ENCODE measurements around the gene MAPRE3. TPM values are rescaled to one million over a fixed set of nuclear protein-coding genes. Genes with fewer than 3 reads are reported as not detected.

MAPRE3 gene
- total RNA-seq, 1 experiment from 2014 or later = 4.9 TPM

DNA sequence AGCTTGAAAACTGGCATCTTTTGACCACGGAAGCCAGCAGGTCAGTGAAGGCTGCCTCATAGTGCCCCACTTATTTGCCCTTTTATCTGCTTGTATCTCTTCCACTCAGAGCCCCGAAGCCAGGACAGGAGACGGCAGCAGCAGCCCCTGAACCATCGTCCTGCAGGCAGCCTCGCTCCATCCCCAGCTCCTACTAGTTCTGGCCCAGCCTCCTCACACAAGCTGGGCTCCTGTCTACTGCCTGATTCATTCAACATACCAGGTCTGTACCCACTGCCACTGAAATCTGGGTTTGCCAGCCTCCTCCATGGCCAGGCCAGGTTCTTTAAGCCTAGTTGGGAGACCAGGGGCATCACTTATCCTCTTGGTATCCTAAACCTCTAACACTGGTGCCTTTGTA is 96.9 kb downstream of the MAPRE3 start:
- CTCF ChIA-PET = interaction anchor here (0.9 kb wide), 1 partner anchor 16 kb away, joined by 3 read pairs; the partner anchor contains the start of gene AGBL5
- POLR2A ChIA-PET = no interaction called here
- Mint-ChIP-seq H3K9me3 (ENCODE audit: unreplicated experiment) (no peaks in the 10 kb centered on the region), H3K27ac (ENCODE audit: unreplicated experiment) (no peak overlapping the region), H3K36me3 (ENCODE audit: insufficient read depth, unreplicated experiment) (peaks cover 58% of the 10 kb centered on the region), H3K4me1 (ENCODE audit: low read depth, unreplicated experiment) (peaks cover 9% of the 10 kb centered on the region), H3K4me3 (ENCODE audit: unreplicated experiment) (no peak overlapping the region), H3K27me3 (ENCODE audit: insufficient read depth, unreplicated experiment) (no peaks in the 10 kb centered on the region)
- intact Hi-C loops (cut with micrococcal nuclease; ENCODE audit: unreplicated experiment) = no loop called here
- BruUV-seq (replicated peaks) = no TSS peak
- Histone ChIP-seq H3K4me1 (no peaks in the 10 kb centered on the region), H3K27me3 (replicated peaks; ENCODE audit: control insufficient read depth, insufficient read depth, low read length) (no peaks in the 10 kb centered on the region), H3K36me3 (ENCODE audit: control insufficient read depth, insufficient read depth, low read length) (no peaks in the 10 kb centered on the region; the same call in 1 of the 2 replicates), H3K4me3 (ENCODE audit: low read depth, low read length) (no peak overlapping the region), H3K9me3 (no peaks in the 10 kb centered on the region)
- TF ChIP-seq, protein P1, sequence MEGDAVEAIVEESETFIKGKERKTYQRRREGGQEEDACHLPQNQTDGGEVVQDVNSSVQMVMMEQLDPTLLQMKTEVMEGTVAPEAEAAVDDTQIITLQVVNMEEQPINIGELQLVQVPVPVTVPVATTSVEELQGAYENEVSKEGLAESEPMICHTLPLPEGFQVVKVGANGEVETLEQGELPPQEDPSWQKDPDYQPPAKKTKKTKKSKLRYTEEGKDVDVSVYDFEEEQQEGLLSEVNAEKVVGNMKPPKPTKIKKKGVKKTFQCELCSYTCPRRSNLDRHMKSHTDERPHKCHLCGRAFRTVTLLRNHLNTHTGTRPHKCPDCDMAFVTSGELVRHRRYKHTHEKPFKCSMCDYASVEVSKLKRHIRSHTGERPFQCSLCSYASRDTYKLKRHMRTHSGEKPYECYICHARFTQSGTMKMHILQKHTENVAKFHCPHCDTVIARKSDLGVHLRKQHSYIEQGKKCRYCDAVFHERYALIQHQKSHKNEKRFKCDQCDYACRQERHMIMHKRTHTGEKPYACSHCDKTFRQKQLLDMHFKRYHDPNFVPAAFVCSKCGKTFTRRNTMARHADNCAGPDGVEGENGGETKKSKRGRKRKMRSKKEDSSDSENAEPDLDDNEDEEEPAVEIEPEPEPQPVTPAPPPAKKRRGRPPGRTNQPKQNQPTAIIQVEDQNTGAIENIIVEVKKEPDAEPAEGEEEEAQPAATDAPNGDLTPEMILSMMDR (IDR thresholded peaks at IDR 0.05; ENCODE audit: insufficient read depth in 1 of 2, low read depth in 1 of 2, low read length in 1 of 2, severe bottlenecking in 1 of 2, unreplicated experiment in 1 of 2) = no peak
- DNase-seq = no peak

DNA sequence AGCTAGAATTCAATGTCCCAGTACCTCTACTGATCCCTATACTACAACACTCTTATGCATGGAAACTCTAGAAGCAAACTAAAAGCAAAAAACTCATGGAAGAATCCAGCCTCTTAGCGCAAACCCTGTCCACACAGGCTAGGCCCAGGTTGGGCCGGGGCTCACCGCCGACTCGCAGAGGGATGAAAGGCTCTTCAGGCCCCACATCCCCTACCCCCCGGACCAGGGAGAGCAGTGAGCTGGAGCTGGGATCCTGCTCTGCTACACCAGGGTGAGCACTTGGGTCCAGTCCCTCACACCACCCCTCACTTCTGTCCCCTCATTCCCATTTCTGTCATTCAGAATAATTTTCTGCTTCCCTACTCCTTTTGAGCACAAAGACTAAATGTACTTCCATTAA is 99.0 kb downstream of the MAPRE3 start:
- Histone ChIP-seq H3K4me1 (no peaks in the 10 kb centered on the region), H3K9me3 (no peaks in the 10 kb centered on the region), H3K27me3 (replicated peaks; ENCODE audit: control insufficient read depth, insufficient read depth, low read length) (no peaks in the 10 kb centered on the region), H3K4me3 (ENCODE audit: low read depth, low read length) (no peak overlapping the region), H3K36me3 (ENCODE audit: control insufficient read depth, insufficient read depth, low read length) (no peaks in the 10 kb centered on the region; the same call in 1 of the 2 replicates)
- TF ChIP-seq, protein P1 (IDR thresholded peaks at IDR 0.05; ENCODE audit: insufficient read depth in 1 of 2, low read depth in 1 of 2, low read length in 1 of 2, severe bottlenecking in 1 of 2, unreplicated experiment in 1 of 2) = no peak
- ChIA-PET POLR2A (no interaction called here), CTCF (no interaction called here)
- intact Hi-C loops (cut with micrococcal nuclease; ENCODE audit: unreplicated experiment) = no loop called here
- H3K9me3 Mint-ChIP-seq (ENCODE audit: unreplicated experiment) = no peaks in the 10 kb centered on the region
- no peak for DNase-seq
- no TSS peak for BruUV-seq (replicated peaks)
- peaks cover 3% of the 10 kb centered on the region for H3K27me3 Mint-ChIP-seq (ENCODE audit: insufficient read depth, unreplicated experiment)
- peaks cover 9% of the 10 kb centered on the region for H3K4me1 Mint-ChIP-seq (ENCODE audit: low read depth, unreplicated experiment)
- H3K4me3 Mint-ChIP-seq (ENCODE audit: unreplicated experiment) = no peak overlapping the region
- peaks cover 51% of the 10 kb centered on the region for H3K36me3 Mint-ChIP-seq (ENCODE audit: insufficient read depth, unreplicated experiment)
- H3K27ac Mint-ChIP-seq (ENCODE audit: unreplicated experiment) = peak overlapping the region; percentile 34

DNA sequence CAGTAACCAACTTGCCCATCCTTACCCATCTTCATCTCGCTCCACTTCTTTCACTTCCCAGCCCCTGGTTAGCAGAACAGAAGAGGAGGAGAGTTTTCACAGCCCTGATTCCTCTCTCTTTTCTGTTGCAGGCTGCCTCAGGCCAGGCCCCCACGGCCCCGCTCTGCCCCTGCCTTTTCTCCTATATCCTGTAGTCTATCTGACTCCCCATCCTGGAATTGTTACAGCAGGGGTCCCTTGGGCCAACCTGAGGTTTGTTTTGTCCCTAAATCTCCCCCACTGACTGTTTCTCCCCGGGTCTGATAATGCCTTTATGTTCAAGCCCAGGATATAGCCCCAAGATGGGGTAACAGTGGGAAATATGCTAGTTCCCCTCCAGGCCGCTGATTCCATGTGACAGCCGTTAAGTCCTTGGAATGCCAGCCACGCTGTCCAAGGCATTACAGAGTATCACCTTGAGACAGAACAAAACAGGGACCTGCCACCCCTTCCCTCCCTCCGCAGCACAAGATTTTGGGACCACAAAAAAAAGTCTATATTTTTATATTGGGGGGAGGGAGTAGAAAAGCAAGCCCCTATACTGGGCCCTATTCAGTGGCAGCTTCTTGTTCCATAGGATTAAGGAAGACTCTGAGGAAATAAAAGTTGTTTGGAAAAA is 99.7 kb downstream of the MAPRE3 start:
- no TSS peak for BruUV-seq (replicated peaks)
- H3K4me3 Mint-ChIP-seq (ENCODE audit: unreplicated experiment) = peak overlapping the region; percentile 95
- ChIA-PET CTCF (no interaction called here), POLR2A (no interaction called here)
- Histone ChIP-seq H3K4me1 (no peaks in the 10 kb centered on the region), H3K27me3 (replicated peaks; ENCODE audit: control insufficient read depth, insufficient read depth, low read length) (no peaks in the 10 kb centered on the region), H3K9me3 (no peaks in the 10 kb centered on the region), H3K36me3 (ENCODE audit: control insufficient read depth, insufficient read depth, low read length) (no peaks in the 10 kb centered on the region; the same call in 1 of the 2 replicates), H3K4me3 (ENCODE audit: low read depth, low read length) (peak overlapping the region; percentile 90)
- intact Hi-C loops (cut with micrococcal nuclease; ENCODE audit: unreplicated experiment) = no loop called here
- H3K4me1 Mint-ChIP-seq (ENCODE audit: low read depth, unreplicated experiment) = peaks cover 9% of the 10 kb centered on the region
- DNase-seq = no peak
- H3K36me3 Mint-ChIP-seq (ENCODE audit: insufficient read depth, unreplicated experiment) = peaks cover 51% of the 10 kb centered on the region
- peaks cover 5% of the 10 kb centered on the region for H3K27me3 Mint-ChIP-seq (ENCODE audit: insufficient read depth, unreplicated experiment)
- no peaks in the 10 kb centered on the region for H3K9me3 Mint-ChIP-seq (ENCODE audit: unreplicated experiment)
- peak overlapping the region; percentile 34 for H3K27ac Mint-ChIP-seq (ENCODE audit: unreplicated experiment)
- TF ChIP-seq, protein P1 (IDR thresholded peaks at IDR 0.05; ENCODE audit: insufficient read depth in 1 of 2, low read depth in 1 of 2, low read length in 1 of 2, severe bottlenecking in 1 of 2, unreplicated experiment in 1 of 2) = no peak

Measured in Caco-2 (cell line).